Measurements from ENCODE around the gene SLC44A5. TPM values are rescaled to one million over a fixed set of nuclear protein-coding genes. Genes with fewer than 3 reads are reported as not detected.

The SLC44A5 gene
- total RNA-seq, 1 donor from 2014 or later: 0.21 TPM

- Mint-ChIP-seq H3K27me3 (ENCODE audit: unreplicated experiment) (no peaks in the 10 kb centered on the region), H3K4me1 (ENCODE audit: unreplicated experiment) (no peaks in the 10 kb centered on the region), H3K9me3 (ENCODE audit: unreplicated experiment) (peaks cover 5% of the 10 kb centered on the region)
Observed at GRCh38 chr1:75345538-75346292, 265.2 kb downstream of the SLC44A5 start.

GRCh38 chr1:75342786-75343185 is 268.1 kb downstream of the SLC44A5 start:
- DNase-seq (ENCODE audit: extremely low spot score, unreplicated experiment): no peak
- no peak overlapping the region for H3K27ac Mint-ChIP-seq (ENCODE audit: unreplicated experiment)
- no peak overlapping the region for H3K4me3 Mint-ChIP-seq (ENCODE audit: unreplicated experiment)
- no peaks in the 10 kb centered on the region for H3K27me3 Mint-ChIP-seq (ENCODE audit: unreplicated experiment)
- H3K36me3 Mint-ChIP-seq (ENCODE audit: unreplicated experiment): no peaks in the 10 kb centered on the region
- no peaks in the 10 kb centered on the region for H3K9me3 Mint-ChIP-seq (ENCODE audit: unreplicated experiment)
- no peaks in the 10 kb centered on the region for H3K4me1 Mint-ChIP-seq (ENCODE audit: unreplicated experiment)
- no peak for TF ChIP-seq CTCF (IDR thresholded peaks at IDR 0.05)

More at GRCh38 chr1:75345538-75346292, 265.2 kb downstream of the SLC44A5 start:
- Mint-ChIP-seq H3K36me3 (ENCODE audit: unreplicated experiment) (no peaks in the 10 kb centered on the region), H3K27ac (ENCODE audit: unreplicated experiment) (no peak overlapping the region), H3K4me3 (ENCODE audit: unreplicated experiment) (no peak overlapping the region)
- no peak for DNase-seq (ENCODE audit: extremely low spot score, unreplicated experiment)
- TF ChIP-seq CTCF (IDR thresholded peaks at IDR 0.05): no peak

GRCh38 chr1:75341537-75341936 is 269.4 kb downstream of the SLC44A5 start:
- DNase-seq (ENCODE audit: extremely low spot score, unreplicated experiment): no peak
- Mint-ChIP-seq H3K36me3 (ENCODE audit: unreplicated experiment) (no peaks in the 10 kb centered on the region), H3K27me3 (ENCODE audit: unreplicated experiment) (no peaks in the 10 kb centered on the region), H3K27ac (ENCODE audit: unreplicated experiment) (no peak overlapping the region), H3K4me1 (ENCODE audit: unreplicated experiment) (no peaks in the 10 kb centered on the region), H3K9me3 (ENCODE audit: unreplicated experiment) (no peaks in the 10 kb centered on the region), H3K4me3 (ENCODE audit: unreplicated experiment) (no peak overlapping the region)
- TF ChIP-seq CTCF (IDR thresholded peaks at IDR 0.05): no peak

GRCh38 chr1:75338616-75339483 is 272.1 kb downstream of the SLC44A5 start:
- no peak for TF ChIP-seq CTCF (IDR thresholded peaks at IDR 0.05)
- DNase-seq (ENCODE audit: extremely low spot score, unreplicated experiment): no peak
- Mint-ChIP-seq H3K27ac (ENCODE audit: unreplicated experiment) (no peak overlapping the region), H3K4me1 (ENCODE audit: unreplicated experiment) (no peaks in the 10 kb centered on the region), H3K27me3 (ENCODE audit: unreplicated experiment) (no peaks in the 10 kb centered on the region), H3K36me3 (ENCODE audit: unreplicated experiment) (no peaks in the 10 kb centered on the region), H3K4me3 (ENCODE audit: unreplicated experiment) (no peak overlapping the region), H3K9me3 (ENCODE audit: unreplicated experiment) (no peaks in the 10 kb centered on the region)

GRCh38 chr1:75334876-75335389 is 276.0 kb downstream of the SLC44A5 start:
- no peak for DNase-seq (ENCODE audit: extremely low spot score, unreplicated experiment)
- no peaks in the 10 kb centered on the region for H3K9me3 Mint-ChIP-seq (ENCODE audit: unreplicated experiment)
- H3K4me3 Mint-ChIP-seq (ENCODE audit: unreplicated experiment): no peak overlapping the region
- H3K27me3 Mint-ChIP-seq (ENCODE audit: unreplicated experiment): no peaks in the 10 kb centered on the region
- TF ChIP-seq CTCF (IDR thresholded peaks at IDR 0.05): no peak
- H3K4me1 Mint-ChIP-seq (ENCODE audit: unreplicated experiment): no peaks in the 10 kb centered on the region
- no peaks in the 10 kb centered on the region for H3K36me3 Mint-ChIP-seq (ENCODE audit: unreplicated experiment)
- H3K27ac Mint-ChIP-seq (ENCODE audit: unreplicated experiment): no peak overlapping the region
